HCT116 (cell line): ENCODE data around the gene UMODL1. TPM values are rescaled to one million over a fixed set of nuclear protein-coding genes. Genes with fewer than 3 reads are reported as not detected.

Experiments
- ATAC-seq: fragments of 200-7000 bp; cut with Tn5 transposase; 2 replicates; pipeline ENCODE4 v1.9.1; 2020; ENCODE audit warnings: mild to moderate bottlenecking, moderate library complexity
- BruUV-seq: library from RNA; stranded (reverse); fragments of 400-500 nt; replicated peaks from 2 replicates; lab custom pipeline; 2021; lab: Mats Ljungman, UMichigan
- CTCF ChIA-PET: fragments of 300-600 bp; sonication (Branson Sonifier 250); formaldehyde crosslinking; loops from one replicate; lab custom pipeline; 2021; ENCODE audit warnings: antibody characterized with exemption; lab: Charles Lee
- POLR2A ChIA-PET: fragments of 300-600, 350-600 bp; sonication (Branson Sonifier 250); formaldehyde crosslinking; loops from one replicate; lab custom pipeline; 2021; ENCODE audit warnings: antibody characterized with exemption; lab: Charles Lee
- RAD21 ChIA-PET, 2 experiments: fragments of 300-600 bp; sonication (Branson Sonifier 250); formaldehyde crosslinking; loops; one replicate each; lab custom pipeline; 2023; ENCODE audit warnings: low total read pairs in 2 of 2; ENCODE audit not compliant: uncharacterized antibody in 2 of 2, unreplicated experiment in 2 of 2, low non-redundant PET in 1 of 2; lab: Charles Lee
- DNase-seq: peaks from one replicate; pipeline ENCODE4 v3.0.0-alpha.2; 2010; ENCODE audit warnings: low read depth, low spot score
- H2AFZ ChIP-seq: fragments of 200-600 bp; shearing (Covaris generic), sonication (generic); 2 replicates; pipeline ENCODE4 v1.6.1; 2017; ENCODE audit warnings: low read depth, mixed run types, mixed read lengths, antibody characterized with exemption, low read length; ENCODE audit not compliant: poor library complexity, severe bottlenecking
- H3K27ac ChIP-seq: 2 replicates; pipeline ENCODE4 v1.5.1; 2012; ENCODE audit warnings: low read depth, low read length
- H3K27me3 ChIP-seq: fragments of 200-600 bp; sonication (generic); 2 replicates; pipeline ENCODE4 v1.6.1; 2016; ENCODE audit warnings: mixed run types, low read length, mixed read lengths; ENCODE audit not compliant: insufficient read depth
- H3K36me3 ChIP-seq, 2 experiments: fragments of 200-500 bp in 1 of 2; fragments of 200-600 bp in 1 of 2; sonication (Bioruptor generic) in 1 of 2; sonication (generic) in 1 of 2; 2 replicates each; pipeline versions ENCODE4 v1.5.1 to v1.6.1; 2014 to 2016; ENCODE audit warnings: low read length in 2 of 2, inconsistent platforms in 1 of 2, mixed read lengths in 1 of 2, mixed run types in 1 of 2; ENCODE audit not compliant: insufficient read depth in 2 of 2, control insufficient read depth in 1 of 2
- H3K4me1 ChIP-seq, 2 experiments: fragments of 200-600 bp in 1 of 2; sonication (generic) in 1 of 2; 2 replicates each; pipeline versions ENCODE4 v1.5.1 to v1.6.1; 2012 to 2017; ENCODE audit warnings: low read length in 2 of 2, inconsistent platforms in 1 of 2, mild to moderate bottlenecking in 1 of 2, mixed read lengths in 1 of 2, mixed run types in 1 of 2, moderate library complexity in 1 of 2; ENCODE audit not compliant: insufficient read depth in 2 of 2, control insufficient read depth in 1 of 2
- H3K4me2 ChIP-seq: fragments of 200-600 bp; sonication (generic); 2 replicates; pipeline ENCODE4 v1.6.1; 2017; ENCODE audit warnings: mixed run types, low read length, mixed read lengths
- H3K4me3 ChIP-seq, 2 experiments: fragments of 200-600 bp in 1 of 2; sonication (generic) in 1 of 2; replicated peaks in 1 of 2; 2 replicates each; pipeline ENCODE4 v1.5.1; 2011 to 2016; ENCODE audit warnings: low read length in 2 of 2, control low read depth in 1 of 2, low read depth in 1 of 2, mild to moderate bottlenecking in 1 of 2, mixed read lengths in 1 of 2, mixed run types in 1 of 2
- H3K79me2 ChIP-seq: fragments of 200-600 bp; sonication (generic); 2 replicates; pipeline ENCODE4 v1.6.1; 2017; ENCODE audit warnings: mild to moderate bottlenecking, mixed run types, low read length, moderate library complexity, mixed read lengths; ENCODE audit not compliant: insufficient read depth
- H3K9ac ChIP-seq: fragments of 200-600 bp; sonication (generic); 2 replicates; pipeline ENCODE4 v1.6.1; 2016; ENCODE audit warnings: low read length, mixed read lengths
- H3K9me2 ChIP-seq: fragments of 200-600 bp; sonication (generic), shearing (Covaris generic); 2 replicates; pipeline ENCODE4 v1.6.1; 2017; ENCODE audit warnings: mixed run types, mild to moderate bottlenecking, moderate library complexity; ENCODE audit not compliant: insufficient read depth
- H3K9me3 ChIP-seq, 2 experiments: fragments of 200-500 bp in 1 of 2; fragments of 200-600 bp in 1 of 2; sonication (Bioruptor generic) in 1 of 2; sonication (generic) in 1 of 2; 2 replicates each; pipeline ENCODE4 v1.6.1; 2014 to 2017; ENCODE audit warnings: low read length in 2 of 2, mixed read lengths in 2 of 2, inconsistent platforms in 1 of 2, low read depth in 1 of 2, mild to moderate bottlenecking in 1 of 2, mixed run types in 1 of 2, moderate library complexity in 1 of 2; ENCODE audit not compliant: control insufficient read depth in 1 of 2, insufficient read depth in 1 of 2
- H4K20me1 ChIP-seq: fragments of 200-600 bp; sonication (generic), shearing (Covaris generic); 2 replicates; pipeline ENCODE4 v1.6.1; 2017; ENCODE audit warnings: mixed run types, mild to moderate bottlenecking, moderate library complexity; ENCODE audit not compliant: insufficient read depth
- CBX3 ChIP-seq: IDR thresholded peaks from 2 replicates; pipeline ENCODE4 v1.6.1; 2012; ENCODE audit warnings: low read depth
- CEBPB ChIP-seq: IDR thresholded peaks from 2 replicates; pipeline ENCODE4 v1.6.1; 2012; ENCODE audit warnings: low read depth
- EGR1 ChIP-seq: IDR thresholded peaks from 2 replicates; pipeline ENCODE4 v1.6.1; 2012; ENCODE audit warnings: low read depth
- ELF1 ChIP-seq: IDR thresholded peaks from 2 replicates; pipeline ENCODE4 v1.6.1; 2012; ENCODE audit warnings: low read depth, borderline replicate concordance
- EZH2 ChIP-seq: fragments of 200-600 bp; sonication (generic); IDR thresholded peaks from 2 replicates; pipeline ENCODE4 v1.6.1; 2017; ENCODE audit warnings: antibody characterized with exemption, mixed run types
- EZH2phosphoT487 ChIP-seq: fragments of 200-600 bp; IDR thresholded peaks from 2 replicates; pipeline ENCODE4 v1.6.1; 2018; ENCODE audit warnings: antibody characterized with exemption, borderline replicate concordance
- FOSL1 ChIP-seq: IDR thresholded peaks from 2 replicates; pipeline ENCODE4 v1.6.1; 2012; ENCODE audit warnings: low read depth
- JUND ChIP-seq: IDR thresholded peaks from 2 replicates; pipeline ENCODE4 v1.6.1; 2012
- POLR2AphosphoS5 ChIP-seq: IDR thresholded peaks from 2 replicates; pipeline ENCODE4 v1.6.1; 2011; ENCODE audit warnings: mild to moderate bottlenecking, low read depth, low read length, moderate library complexity
- RAD21 ChIP-seq: IDR thresholded peaks from 2 replicates; pipeline ENCODE4 v1.6.1; 2012; ENCODE audit warnings: low read depth, mild to moderate bottlenecking
- REST ChIP-seq: IDR thresholded peaks from 2 replicates; pipeline ENCODE4 v1.6.1; 2012; ENCODE audit warnings: low read depth
- SP1 ChIP-seq: IDR thresholded peaks from 2 replicates; pipeline ENCODE4 v1.6.1; 2012; ENCODE audit warnings: low read depth
- SRF ChIP-seq: IDR thresholded peaks from 2 replicates; pipeline ENCODE4 v1.6.1; 2012; ENCODE audit warnings: low read depth
- TCF7L2 ChIP-seq: IDR thresholded peaks from 2 replicates; pipeline ENCODE4 v1.7.0; 2011; ENCODE audit warnings: borderline replicate concordance, inconsistent platforms; ENCODE audit not compliant: insufficient read depth, insufficient read length; ENCODE audit errors: extremely low read depth
- YY1 ChIP-seq: IDR thresholded peaks from 2 replicates; pipeline ENCODE4 v1.6.1; 2011; ENCODE audit warnings: low read length, low read depth, moderate library complexity, mild to moderate bottlenecking; ENCODE audit not compliant: insufficient replicate concordance; ENCODE audit errors: extremely low read depth
- ZBTB33 ChIP-seq: IDR thresholded peaks from 2 replicates; pipeline ENCODE4 v1.6.1; 2011; ENCODE audit warnings: mild to moderate bottlenecking, low read length, moderate library complexity; ENCODE audit not compliant: insufficient replicate concordance; ENCODE audit errors: extremely low read depth
- ZFX ChIP-seq: fragments of 450-650 bp; IDR thresholded peaks from 2 replicates; pipeline ENCODE4 v1.6.1; 2017
- ZNF274 ChIP-seq: fragments of 200-500 bp; sonication (Bioruptor generic); IDR thresholded peaks from 2 replicates; pipeline ENCODE4 v1.6.1; 2014; ENCODE audit warnings: mild to moderate bottlenecking, low read depth, low read length, inconsistent platforms
- intact Hi-C: fragments of 100-400 bp; cut with micrococcal nuclease; formaldehyde crosslinking; loops from 2 replicates; pipeline ENCODE4 v1.10.0; 2022
- total RNA-seq: library from RNA; stranded (reverse); gene quantifications from one replicate; pipeline ENCODE4 v1.2.1, GENCODE V29; 2021; ENCODE audit not compliant: unreplicated experiment
- TF ChIP-seq, protein P1 (sequence below): IDR thresholded peaks from 2 replicates; pipeline ENCODE4 v1.6.1; 2012
- TF ChIP-seq, protein P2 (sequence below): IDR thresholded peaks from 2 replicates; pipeline ENCODE4 v1.6.1; 2012

Gene UMODL1
- total RNA-seq, 1 experiment from 2014 or later: not detected

DNA sequence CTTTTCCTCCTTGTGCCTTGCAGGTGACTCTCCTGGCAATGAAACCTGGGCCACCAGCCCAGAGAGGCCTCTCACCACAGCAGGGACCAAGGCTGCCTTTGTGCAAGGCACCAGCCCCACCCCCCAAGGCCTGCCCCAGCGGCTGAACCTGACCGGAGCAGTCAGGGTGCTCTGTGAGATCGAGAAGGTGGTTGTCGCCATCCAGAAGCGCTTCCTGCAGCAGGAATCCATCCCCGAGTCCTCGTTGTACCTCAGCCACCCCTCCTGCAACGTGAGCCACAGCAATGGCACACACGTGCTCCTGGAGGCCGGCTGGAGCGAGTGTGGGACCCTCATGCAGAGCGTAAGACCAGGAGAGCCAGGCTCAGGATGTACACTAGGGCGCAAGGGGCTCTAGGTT is 51.7 kb downstream of the UMODL1 start:
- Histone ChIP-seq H3K4me1 (peaks cover 7 to 12% of the 10 kb centered on the region in 2 experiments; a peak in 3 of 4 replicates), H3K4me2 (no peak overlapping the region), H3K9me3 (no peaks in the 10 kb centered on the region), H4K20me1 (no peaks in the 10 kb centered on the region), H3K36me3 (no peaks in the 10 kb centered on the region), H3K4me3 (no peak overlapping the region), H3K27ac (no peak overlapping the region), H2AFZ (no peak overlapping the region), H3K9ac (no peak overlapping the region), H3K79me2 (no peaks in the 10 kb centered on the region), H3K27me3 (peaks cover 15% of the 10 kb centered on the region; the same call in 1 of the 2 replicates), H3K9me2 (no peaks in the 10 kb centered on the region)
- BruUV-seq: no TSS peak
- ChIA-PET CTCF (no interaction called here), POLR2A (no interaction called here), RAD21 (no interaction called here)
- no peak for TF ChIP-seq ELF1
- no peak for TF ChIP-seq ZNF274
- no peak for TF ChIP-seq CBX3
- no peak for TF ChIP-seq SRF
- TF ChIP-seq ZFX: no peak
- no peak for TF ChIP-seq FOSL1
- no peak for TF ChIP-seq EGR1
- TF ChIP-seq CEBPB: no peak
- TF ChIP-seq TCF7L2: no peak
- no peak for TF ChIP-seq ZBTB33
- TF ChIP-seq RAD21: no peak
- TF ChIP-seq YY1: no peak
- TF ChIP-seq, protein P1, sequence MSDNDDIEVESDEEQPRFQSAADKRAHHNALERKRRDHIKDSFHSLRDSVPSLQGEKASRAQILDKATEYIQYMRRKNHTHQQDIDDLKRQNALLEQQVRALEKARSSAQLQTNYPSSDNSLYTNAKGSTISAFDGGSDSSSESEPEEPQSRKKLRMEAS: no peak
- no peak for TF ChIP-seq SP1
- no peak for TF ChIP-seq EZH2
- TF ChIP-seq, protein P2, sequence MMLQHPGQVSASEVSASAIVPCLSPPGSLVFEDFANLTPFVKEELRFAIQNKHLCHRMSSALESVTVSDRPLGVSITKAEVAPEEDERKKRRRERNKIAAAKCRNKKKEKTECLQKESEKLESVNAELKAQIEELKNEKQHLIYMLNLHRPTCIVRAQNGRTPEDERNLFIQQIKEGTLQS: no peak
- TF ChIP-seq EZH2phosphoT487: no peak
- TF ChIP-seq JUND: no peak
- no peak for TF ChIP-seq POLR2AphosphoS5
- no peak for TF ChIP-seq REST
- DNase-seq (no peak), ATAC-seq (no peak)
- intact Hi-C loops: no loop called here
